ENCODE measurements around the gene SPOCK3. TPM values are rescaled to one million over a fixed set of nuclear protein-coding genes. Genes with fewer than 3 reads are reported as not detected.

The SPOCK3 gene
- total RNA-seq, 2 experiments from 2014 or later = not detected

- intact Hi-C loops (cut with micrococcal nuclease) = loop anchor here (5.0 kb wide), 2 partner anchors 269 to 1486 kb away; no protein-coding TSS in a partner anchor
- DNase-seq = no peak
- CTCF ChIA-PET = interaction anchor here (0.6 to 1.1 kb wide), 3 partner anchors 47 to 1131 kb away, joined by 4 read pairs; no protein-coding TSS in a partner anchor
- Mint-ChIP-seq H3K27ac (no peak overlapping the region), H3K27me3 (ENCODE audit: low read depth) (peaks cover 3% of the 10 kb centered on the region), H3K36me3 (ENCODE audit: low read depth) (no peaks in the 10 kb centered on the region), H3K4me1 (ENCODE audit: low read depth) (no peaks in the 10 kb centered on the region), H3K9me3 (no peaks in the 10 kb centered on the region), H3K4me3 (no peak overlapping the region)
Measured at GRCh38 chr4:167023364-167023925, 210.8 kb downstream of the SPOCK3 start.

- no peaks in the 10 kb centered on the region for H3K4me1 Mint-ChIP-seq (ENCODE audit: low read depth)
- CTCF ChIA-PET = interaction anchor here (0.6 to 1.0 kb wide), 4 partner anchors 9 to 1095 kb away, joined by 3 to 4 read pairs (median 3); no protein-coding TSS in a partner anchor
- H3K36me3 Mint-ChIP-seq (ENCODE audit: low read depth) = no peaks in the 10 kb centered on the region
- H3K9me3 Mint-ChIP-seq = no peaks in the 10 kb centered on the region
- peak; percentile 74 for DNase-seq
- H3K27me3 Mint-ChIP-seq (ENCODE audit: low read depth) = peaks cover 3% of the 10 kb centered on the region
- intact Hi-C loops (cut with micrococcal nuclease) = loop anchor here (1.0 to 5.0 kb wide), 6 partner anchors 271 to 1484 kb away; no protein-coding TSS in a partner anchor
- H3K27ac Mint-ChIP-seq = no peak overlapping the region
- no peak overlapping the region for H3K4me3 Mint-ChIP-seq
Measured at GRCh38 chr4:167021545-167022155, 212.6 kb downstream of the SPOCK3 start.

- intact Hi-C loops (cut with micrococcal nuclease) = loop anchor here (2.0 to 5.0 kb wide), 3 partner anchors 272 to 1483 kb away; no protein-coding TSS in a partner anchor
Measured at GRCh38 chr4:167020410-167020809, 213.9 kb downstream of the SPOCK3 start.

GRCh38 chr4:167014944-167015343, 219.3 kb downstream of the SPOCK3 start:
- Mint-ChIP-seq H3K27ac (no peak overlapping the region), H3K27me3 (ENCODE audit: low read depth) (no peaks in the 10 kb centered on the region), H3K36me3 (ENCODE audit: low read depth) (no peaks in the 10 kb centered on the region), H3K4me1 (ENCODE audit: low read depth) (no peaks in the 10 kb centered on the region), H3K4me3 (no peak overlapping the region), H3K9me3 (no peaks in the 10 kb centered on the region)
- no peak for DNase-seq
- CTCF ChIA-PET = no interaction called here
- intact Hi-C loops (cut with micrococcal nuclease) = no loop called here

More at GRCh38 chr4:167020410-167020809, 213.9 kb downstream of the SPOCK3 start:
- Mint-ChIP-seq H3K27ac (no peak overlapping the region), H3K27me3 (ENCODE audit: low read depth) (peaks cover 3% of the 10 kb centered on the region), H3K36me3 (ENCODE audit: low read depth) (no peaks in the 10 kb centered on the region), H3K4me3 (no peak overlapping the region), H3K4me1 (ENCODE audit: low read depth) (no peaks in the 10 kb centered on the region), H3K9me3 (no peaks in the 10 kb centered on the region)
- peak; percentile 5 for DNase-seq
- CTCF ChIA-PET = interaction anchor here (0.6 kb wide), 1 partner anchor 836 kb away, joined by 3 read pairs; no protein-coding TSS in a partner anchor

GRCh38 chr4:167003326-167003725, 231.0 kb downstream of the SPOCK3 start:
- no peak for DNase-seq
- H3K9me3 Mint-ChIP-seq = no peaks in the 10 kb centered on the region
- H3K4me1 Mint-ChIP-seq (ENCODE audit: low read depth) = no peaks in the 10 kb centered on the region
- CTCF ChIA-PET = no interaction called here
- H3K27me3 Mint-ChIP-seq (ENCODE audit: low read depth) = no peaks in the 10 kb centered on the region
- no peaks in the 10 kb centered on the region for H3K36me3 Mint-ChIP-seq (ENCODE audit: low read depth)
- no peak overlapping the region for H3K27ac Mint-ChIP-seq
- intact Hi-C loops (cut with micrococcal nuclease) = no loop called here
- no peak overlapping the region for H3K4me3 Mint-ChIP-seq

GRCh38 chr4:167000141-167000852, 234.0 kb downstream of the SPOCK3 start:
- no peak overlapping the region for H3K4me3 Mint-ChIP-seq
- intact Hi-C loops (cut with micrococcal nuclease) = no loop called here
- CTCF ChIA-PET = no interaction called here
- no peak overlapping the region for H3K27ac Mint-ChIP-seq
- H3K9me3 Mint-ChIP-seq = no peaks in the 10 kb centered on the region
- H3K4me1 Mint-ChIP-seq (ENCODE audit: low read depth) = no peaks in the 10 kb centered on the region
- H3K27me3 Mint-ChIP-seq (ENCODE audit: low read depth) = no peaks in the 10 kb centered on the region
- no peak for DNase-seq
- no peaks in the 10 kb centered on the region for H3K36me3 Mint-ChIP-seq (ENCODE audit: low read depth)

- H3K9me3 Mint-ChIP-seq = no peaks in the 10 kb centered on the region
- H3K27me3 Mint-ChIP-seq (ENCODE audit: low read depth) = no peaks in the 10 kb centered on the region
- H3K4me1 Mint-ChIP-seq (ENCODE audit: low read depth) = no peaks in the 10 kb centered on the region
- no peak overlapping the region for H3K27ac Mint-ChIP-seq
- no peaks in the 10 kb centered on the region for H3K36me3 Mint-ChIP-seq (ENCODE audit: low read depth)
- CTCF ChIA-PET = no interaction called here
- intact Hi-C loops (cut with micrococcal nuclease) = no loop called here
- H3K4me3 Mint-ChIP-seq = no peak overlapping the region
- DNase-seq = no peak
Measured at GRCh38 chr4:166996216-166996615, 238.1 kb downstream of the SPOCK3 start.

- Mint-ChIP-seq H3K4me3 (no peak overlapping the region), H3K36me3 (ENCODE audit: low read depth) (no peaks in the 10 kb centered on the region), H3K27ac (no peak overlapping the region), H3K9me3 (no peaks in the 10 kb centered on the region), H3K4me1 (ENCODE audit: low read depth) (no peaks in the 10 kb centered on the region), H3K27me3 (ENCODE audit: low read depth) (no peaks in the 10 kb centered on the region)
- CTCF ChIA-PET = no interaction called here
- intact Hi-C loops (cut with micrococcal nuclease) = no loop called here
- no peak for DNase-seq
Measured at GRCh38 chr4:166994686-166995085, 239.6 kb downstream of the SPOCK3 start.

GRCh38 chr4:166991006-166991561, 243.2 kb downstream of the SPOCK3 start:
- CTCF ChIA-PET = no interaction called here
- Mint-ChIP-seq H3K4me3 (no peak overlapping the region), H3K36me3 (ENCODE audit: low read depth) (no peaks in the 10 kb centered on the region), H3K27me3 (ENCODE audit: low read depth) (no peaks in the 10 kb centered on the region), H3K27ac (no peak overlapping the region), H3K4me1 (ENCODE audit: low read depth) (no peaks in the 10 kb centered on the region), H3K9me3 (no peaks in the 10 kb centered on the region)
- no peak for DNase-seq
- intact Hi-C loops (cut with micrococcal nuclease) = no loop called here

- intact Hi-C loops (cut with micrococcal nuclease) = no loop called here
- H3K27ac Mint-ChIP-seq = no peak overlapping the region
- no peaks in the 10 kb centered on the region for H3K36me3 Mint-ChIP-seq (ENCODE audit: low read depth)
- H3K4me3 Mint-ChIP-seq = no peak overlapping the region
- no peaks in the 10 kb centered on the region for H3K27me3 Mint-ChIP-seq (ENCODE audit: low read depth)
- DNase-seq = no peak
- no peaks in the 10 kb centered on the region for H3K9me3 Mint-ChIP-seq
- no peaks in the 10 kb centered on the region for H3K4me1 Mint-ChIP-seq (ENCODE audit: low read depth)
- CTCF ChIA-PET = no interaction called here
Measured at GRCh38 chr4:166989886-166990285, 244.4 kb downstream of the SPOCK3 start.

GRCh38 chr4:166987026-166987425, 247.3 kb downstream of the SPOCK3 start:
- DNase-seq = no peak
- Mint-ChIP-seq H3K27me3 (ENCODE audit: low read depth) (no peaks in the 10 kb centered on the region), H3K9me3 (no peaks in the 10 kb centered on the region), H3K36me3 (ENCODE audit: low read depth) (no peaks in the 10 kb centered on the region), H3K27ac (no peak overlapping the region), H3K4me1 (ENCODE audit: low read depth) (no peaks in the 10 kb centered on the region), H3K4me3 (no peak overlapping the region)
- intact Hi-C loops (cut with micrococcal nuclease) = no loop called here
- CTCF ChIA-PET = no interaction called here

GRCh38 chr4:166981847-166982246, 252.4 kb downstream of the SPOCK3 start:
- no peaks in the 10 kb centered on the region for H3K27me3 Mint-ChIP-seq (ENCODE audit: low read depth)
- no peak overlapping the region for H3K4me3 Mint-ChIP-seq
- H3K9me3 Mint-ChIP-seq = peaks cover 4% of the 10 kb centered on the region
- intact Hi-C loops (cut with micrococcal nuclease) = no loop called here
- no peak for DNase-seq
- no peaks in the 10 kb centered on the region for H3K36me3 Mint-ChIP-seq (ENCODE audit: low read depth)
- H3K27ac Mint-ChIP-seq = no peak overlapping the region
- CTCF ChIA-PET = no interaction called here
- H3K4me1 Mint-ChIP-seq (ENCODE audit: low read depth) = no peaks in the 10 kb centered on the region

Data from activated naive CD4-positive, alpha-beta T cell treated with anti-CD3 and anti-CD28 coated beads for 36 hours (primary cell).